ENCODE data around the gene STIM1.
"Not testable (repeated sequence)": the region's sequence is repeated elsewhere in the genome, so short reads cannot be mapped to it uniquely, and the experiment has no call there.

The STIM1 gene

DNA sequence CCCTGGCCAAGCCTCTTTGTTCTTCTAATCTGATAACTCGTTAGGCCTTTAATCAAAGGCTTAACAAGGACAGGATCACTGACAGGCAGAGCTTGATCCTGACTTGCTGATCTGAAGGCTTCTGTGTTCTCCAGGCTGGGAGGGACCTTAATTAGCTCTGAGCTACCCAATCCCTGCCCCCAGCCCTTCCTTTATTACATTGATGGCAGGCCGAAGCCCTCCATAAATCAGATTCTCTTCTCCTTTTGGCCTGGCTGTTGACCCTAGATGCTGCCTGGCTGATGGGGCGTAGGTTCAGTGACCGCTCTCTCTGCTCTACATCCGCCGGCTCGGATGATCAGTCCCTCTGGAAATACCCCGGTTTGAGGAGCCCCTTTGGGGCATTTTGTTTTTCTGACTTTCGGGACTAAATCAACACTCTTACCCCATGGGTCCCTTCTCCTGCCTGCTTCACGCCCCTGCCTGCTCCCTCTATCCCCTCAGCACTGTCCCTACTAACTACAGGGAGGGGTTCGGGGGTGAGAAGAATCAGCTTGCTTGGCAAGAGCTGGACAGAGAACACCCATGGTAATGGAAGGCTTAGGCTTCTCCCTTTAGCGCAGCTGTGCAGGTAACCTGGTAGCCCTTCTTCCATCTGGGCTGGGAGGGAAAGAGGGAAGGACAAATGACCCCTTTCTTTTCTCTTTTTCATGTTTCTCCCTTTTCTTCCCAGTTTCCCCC lies 229.1 kb downstream of the STIM1 start:
- no peak for DNase-seq

DNA sequence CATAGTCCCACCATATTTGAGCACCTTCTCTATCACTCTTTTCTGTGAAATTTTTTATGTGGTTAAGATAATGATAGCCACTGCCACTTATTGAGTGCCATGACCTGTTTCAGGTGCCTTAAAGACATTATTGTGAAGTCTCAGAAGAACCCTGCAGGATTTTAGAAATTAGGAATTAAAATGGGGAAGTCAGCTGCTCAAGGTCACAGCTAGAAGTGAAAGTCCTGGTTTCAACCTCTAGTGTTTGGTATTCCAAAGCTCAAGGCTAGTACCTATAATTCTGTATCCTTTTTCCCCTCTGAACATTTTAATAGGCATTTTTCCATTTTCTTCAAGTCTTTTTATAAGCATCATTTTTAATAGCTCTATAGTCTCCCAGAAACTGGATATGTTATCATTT lies 230.1 kb downstream of the STIM1 start:
- no peak for DNase-seq

DNA sequence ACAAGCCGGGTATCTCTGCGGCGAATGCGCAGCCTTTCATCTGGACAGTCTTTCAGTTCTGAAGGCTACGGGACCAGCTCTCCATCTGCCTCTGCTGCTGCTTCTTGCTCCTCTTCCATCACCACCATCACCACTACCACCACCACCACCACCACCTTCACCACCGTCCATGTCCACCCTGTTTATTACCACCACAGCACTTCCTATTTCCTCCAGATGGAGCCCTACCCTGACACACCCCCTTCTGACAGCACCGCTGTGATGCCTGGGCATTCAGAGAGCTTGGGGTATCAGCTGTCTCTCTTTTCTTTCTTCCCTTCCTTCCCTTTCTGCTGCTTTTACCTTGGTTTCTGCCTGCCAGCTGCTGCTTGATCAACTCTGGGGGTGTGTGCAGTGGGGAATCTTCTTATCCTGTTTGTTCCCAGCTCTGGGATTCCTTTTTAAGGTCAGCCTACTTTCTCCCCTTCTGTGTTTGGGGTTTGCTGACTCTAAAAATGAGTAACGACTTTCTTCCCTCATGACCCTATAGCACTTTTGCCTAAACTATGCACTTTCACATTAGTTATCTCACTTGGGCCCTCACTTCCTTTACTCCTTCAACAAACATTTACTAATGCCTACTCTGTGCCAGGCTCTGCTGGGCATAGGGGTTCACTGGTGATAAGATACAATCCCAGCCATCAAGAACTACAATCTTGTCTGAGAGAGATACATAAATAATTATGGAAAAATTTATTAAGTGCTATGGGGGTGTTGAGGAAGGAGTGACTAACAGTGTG lies 231.3 kb downstream of the STIM1 start:
- DNase-seq = no peak

DNA sequence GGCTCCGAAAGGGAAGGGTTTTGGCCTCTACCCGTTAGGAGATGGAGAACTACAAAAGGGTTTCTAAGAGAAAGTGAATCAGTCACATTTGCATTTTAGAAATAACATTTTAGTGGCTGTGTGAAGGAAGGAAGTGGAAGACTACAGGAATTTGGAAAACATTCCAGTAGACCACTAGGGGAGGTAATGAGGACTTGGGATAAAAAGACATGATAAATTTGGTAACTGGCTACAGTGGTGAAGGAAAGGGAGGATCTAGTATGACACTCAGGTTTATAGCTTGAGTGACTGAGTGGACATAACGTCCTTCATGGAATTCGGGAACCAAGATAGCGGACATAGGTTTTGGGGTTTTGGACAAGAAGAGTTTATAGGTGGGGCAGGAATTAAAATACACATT lies 232.1 kb downstream of the STIM1 start:
- DNase-seq = no peak

DNA sequence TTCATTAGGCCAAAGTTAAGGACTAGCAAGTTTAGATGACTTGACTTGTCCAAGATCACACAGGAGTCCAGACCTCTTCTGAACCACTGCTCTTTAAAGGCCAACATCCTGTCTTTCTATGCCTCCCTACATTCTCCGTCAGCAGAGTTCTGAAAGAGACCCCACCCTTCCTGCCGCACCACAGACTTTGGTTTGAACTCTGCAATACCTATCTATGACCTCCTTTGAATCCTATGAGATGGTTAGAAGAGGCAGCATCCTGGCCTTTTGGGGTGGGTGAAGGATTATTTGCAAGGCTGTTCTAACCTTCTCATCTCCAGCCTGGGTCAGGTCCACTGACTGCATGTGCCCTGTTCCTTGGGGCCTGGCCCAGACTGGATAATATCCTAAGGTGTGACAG lies 234.8 kb downstream of the STIM1 start:
- no peak for DNase-seq

DNA sequence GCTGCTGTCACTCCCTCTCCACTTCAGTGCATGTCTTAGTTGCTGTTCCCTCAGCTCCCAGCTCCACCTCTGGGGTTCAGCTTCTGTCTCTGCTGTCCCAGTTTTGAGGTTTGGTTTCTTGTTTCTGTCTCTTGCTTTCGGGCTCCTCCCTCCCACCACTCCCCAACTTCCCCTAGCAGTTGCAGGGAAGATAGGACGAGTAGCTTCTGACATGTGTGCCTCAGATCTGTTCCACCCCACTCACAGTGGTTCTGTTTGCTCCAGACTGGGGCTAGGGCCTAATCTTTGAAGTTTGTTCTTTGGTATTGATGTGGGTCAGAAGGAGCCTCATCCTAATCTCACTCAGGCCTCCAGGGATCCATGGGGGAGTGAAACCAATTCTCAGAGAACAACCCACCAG lies 236.6 kb downstream of the STIM1 start:
- no peak for DNase-seq

DNA sequence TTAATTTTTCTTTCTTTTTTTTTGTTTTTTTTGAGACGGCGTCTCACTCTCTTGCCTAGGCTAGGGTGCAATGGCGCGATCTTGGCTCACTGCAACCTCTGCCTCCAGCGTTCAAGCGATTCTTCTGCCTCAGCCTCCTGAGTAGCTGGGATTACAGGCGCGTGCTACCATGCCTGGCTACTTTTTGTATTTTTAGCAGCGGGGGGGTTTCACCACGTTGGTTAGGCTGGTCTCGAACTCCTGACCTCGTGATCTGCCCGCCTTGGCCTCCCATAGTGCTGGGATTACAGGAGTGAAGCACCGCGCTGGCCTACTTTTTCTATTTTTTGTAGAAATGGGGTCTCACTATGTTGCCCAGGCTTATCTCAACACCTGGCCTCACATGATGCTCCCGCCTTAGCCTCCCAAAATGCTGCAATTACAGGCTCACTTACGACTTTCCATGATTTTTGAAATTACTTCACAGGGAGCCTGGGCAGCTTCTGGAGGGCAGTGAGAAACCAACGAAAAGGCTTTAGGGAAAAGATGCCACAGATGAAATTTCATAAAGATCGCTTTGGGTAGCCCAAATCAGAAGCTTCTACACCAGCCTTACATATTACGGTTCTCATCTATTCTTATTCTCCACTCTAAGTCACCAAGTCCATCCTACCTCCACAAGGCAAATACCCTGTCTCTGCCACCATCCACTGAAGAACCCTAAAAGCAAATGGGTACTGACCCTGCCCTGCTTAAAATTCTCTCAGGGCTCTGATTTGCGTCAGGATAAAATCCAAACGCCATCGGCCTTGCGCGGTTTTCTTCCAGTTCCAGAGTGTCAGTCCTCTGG lies 238.3 kb downstream of the STIM1 start:
- DNase-seq = no peak

DNA sequence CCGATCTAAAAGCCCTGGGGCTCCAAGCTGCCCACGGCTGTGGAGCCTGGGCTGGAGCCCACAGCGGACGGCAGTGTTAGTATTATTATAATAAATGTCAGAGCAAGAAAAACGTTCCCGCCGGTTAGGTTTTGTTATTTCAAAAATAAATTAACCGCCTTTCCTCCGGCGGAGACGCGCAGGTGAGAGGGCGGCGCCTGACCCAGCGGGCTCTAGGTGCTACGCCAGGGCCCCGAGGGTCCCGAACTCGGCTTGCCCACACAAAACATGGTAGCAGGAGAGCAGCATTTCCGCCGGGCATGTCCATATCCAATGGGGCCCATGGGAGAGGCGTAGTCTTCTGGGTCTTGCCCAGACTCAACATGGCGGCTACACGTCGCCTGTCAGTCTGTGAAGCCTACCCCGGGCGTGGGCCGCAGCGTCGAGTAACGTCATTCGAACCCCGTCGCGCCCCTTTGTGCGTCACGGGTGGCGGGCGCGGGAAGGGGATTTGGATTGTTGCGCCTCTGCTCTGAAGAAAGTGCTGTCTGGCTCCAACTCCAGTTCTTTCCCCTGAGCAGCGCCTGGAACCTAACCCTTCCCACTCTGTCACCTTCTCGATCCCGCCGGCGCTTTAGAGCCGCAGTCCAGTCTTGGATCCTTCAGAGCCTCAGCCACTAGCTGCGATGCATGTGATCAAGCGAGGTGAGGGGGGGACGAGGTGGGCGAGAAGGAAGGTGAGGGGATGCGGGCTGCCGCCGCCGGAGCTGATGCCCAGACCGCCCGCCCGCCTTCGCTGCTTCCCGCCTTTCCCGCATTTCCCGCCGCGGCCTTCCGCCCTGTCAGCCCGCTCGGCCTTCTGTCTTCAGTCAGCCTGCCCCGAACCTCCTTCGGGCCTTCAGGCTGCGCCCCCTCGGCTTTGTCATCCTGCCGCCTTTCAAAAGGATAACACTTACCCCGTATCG lies 239.2 kb downstream of the STIM1 start, which contains the start of gene RRM1:
RRM1 (plus strand) TSS at position 452 of the 944 bp plus-strand sequence; CDS start at position 666, 214 bp downstream.
- DNase-seq = peak; percentile 95

DNA sequence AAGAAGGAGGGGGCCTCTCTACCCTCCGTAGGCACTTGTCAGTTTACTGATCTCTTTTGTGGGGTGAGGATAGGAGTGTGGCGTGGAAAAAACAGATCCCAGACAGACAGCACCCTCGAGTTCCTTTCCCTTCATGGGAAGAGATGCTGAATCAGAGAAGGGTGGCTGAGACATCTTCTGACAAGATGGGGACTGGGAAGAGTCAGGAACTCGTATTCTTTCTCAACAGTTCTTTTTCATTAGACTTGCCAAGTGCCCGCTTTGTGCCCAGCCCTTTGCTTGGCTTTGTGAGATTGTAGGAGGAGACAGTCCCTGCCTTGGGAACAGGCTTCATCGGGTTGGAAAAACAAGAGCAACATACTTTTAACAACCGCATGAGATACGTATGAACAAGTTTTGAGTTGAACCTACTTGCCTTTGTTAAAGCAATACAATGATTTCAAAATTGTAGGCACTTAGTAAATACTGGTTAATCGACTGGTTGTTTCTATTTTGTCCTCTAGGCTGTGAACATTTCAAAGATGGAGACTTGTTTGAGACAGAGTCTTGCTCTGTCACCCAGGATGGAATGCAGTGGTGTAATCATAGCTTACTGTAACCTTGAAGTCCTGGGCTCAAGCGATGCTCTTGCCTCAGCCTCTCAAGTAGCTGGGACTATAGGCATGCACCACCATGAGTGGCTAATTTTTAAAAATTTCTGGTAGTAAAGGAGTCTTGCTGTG lies 240.2 kb downstream of the STIM1 start:
- DNase-seq = no peak

DNA sequence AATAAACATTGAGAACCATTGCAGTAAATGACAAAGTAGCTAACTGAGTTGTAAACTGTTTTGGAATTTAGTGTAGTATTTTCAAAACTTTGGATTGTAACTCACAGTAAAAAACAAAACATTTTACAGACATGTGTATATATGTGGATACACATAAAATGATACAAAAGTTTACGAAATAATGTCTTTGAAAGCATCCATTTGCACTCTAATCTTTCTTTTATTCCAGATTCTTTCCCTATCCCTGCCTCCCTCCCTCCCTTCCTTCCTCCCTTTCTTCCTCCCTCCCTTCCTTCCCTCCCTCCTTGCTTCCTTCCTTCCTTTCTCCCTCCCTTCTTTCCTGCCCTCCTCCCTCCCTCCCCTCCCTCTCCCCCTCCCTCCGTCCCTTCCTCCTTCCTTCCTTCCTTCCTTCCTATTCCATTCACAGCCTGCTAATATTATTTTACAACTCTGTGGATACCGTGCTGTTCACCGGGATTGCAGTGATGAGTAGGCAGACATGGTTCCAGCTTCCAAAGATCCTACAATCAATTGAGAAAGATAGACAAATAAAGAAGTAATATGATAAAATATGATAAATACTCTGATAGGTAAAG lies 242.7 kb downstream of the STIM1 start:
- no peak for DNase-seq

DNA sequence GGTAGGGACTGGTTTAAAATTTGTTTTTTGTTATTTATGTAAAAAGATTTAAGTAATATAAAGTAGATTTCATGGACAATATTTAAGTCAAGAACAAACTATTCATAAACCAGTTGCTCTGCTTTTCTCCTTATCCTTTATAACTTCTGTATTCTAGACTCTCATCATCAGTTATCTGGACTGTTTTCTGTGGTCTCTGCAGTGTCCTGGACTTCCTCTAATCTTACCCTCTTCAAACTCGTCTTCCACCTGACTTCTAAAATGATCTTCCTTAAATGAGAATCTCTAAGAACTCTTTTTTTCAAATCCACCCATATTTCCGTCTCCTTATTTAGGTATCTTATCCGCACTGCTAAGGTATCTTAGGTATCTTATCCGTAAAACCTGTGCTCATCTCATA lies 247.2 kb downstream of the STIM1 start:
- DNase-seq = no peak

DNA sequence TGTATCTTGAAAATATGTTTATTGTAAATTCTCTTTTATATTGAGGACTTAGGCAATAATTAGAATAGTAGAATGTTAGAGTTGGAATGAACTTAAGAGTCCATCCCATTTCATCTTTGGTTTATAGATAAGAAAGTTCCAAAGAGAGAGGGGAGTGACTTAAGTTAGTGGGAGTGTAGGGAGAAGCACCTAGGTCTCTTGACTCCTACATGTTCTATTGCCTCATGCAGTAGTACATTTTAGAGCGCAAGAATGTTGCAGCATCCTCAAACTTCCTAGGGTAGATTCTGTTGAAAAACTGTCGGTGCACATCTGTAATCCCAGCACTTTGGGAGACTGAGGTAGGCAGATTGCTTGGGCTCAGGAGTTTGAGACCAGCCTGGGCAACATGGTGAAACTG lies 247.8 kb downstream of the STIM1 start:
- no peak for DNase-seq

DNA sequence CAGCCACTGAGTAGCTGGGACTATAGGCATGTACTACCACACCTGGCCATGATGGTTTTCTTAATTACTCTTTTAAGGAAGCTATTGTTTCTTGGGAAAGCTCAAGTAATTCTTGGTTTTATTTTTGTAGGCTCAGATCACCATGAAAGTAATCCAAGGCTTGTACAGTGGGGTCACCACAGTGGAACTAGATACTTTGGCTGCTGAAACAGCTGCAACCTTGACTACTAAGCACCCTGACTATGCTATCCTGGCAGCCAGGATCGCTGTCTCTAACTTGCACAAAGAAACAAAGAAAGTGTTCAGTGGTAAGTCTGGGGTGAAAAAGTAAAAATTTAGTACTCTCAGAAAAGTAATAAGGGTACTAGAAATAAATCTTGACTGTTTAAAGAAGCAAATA lies 250.5 kb downstream of the STIM1 start:
- DNase-seq = no peak

DNA sequence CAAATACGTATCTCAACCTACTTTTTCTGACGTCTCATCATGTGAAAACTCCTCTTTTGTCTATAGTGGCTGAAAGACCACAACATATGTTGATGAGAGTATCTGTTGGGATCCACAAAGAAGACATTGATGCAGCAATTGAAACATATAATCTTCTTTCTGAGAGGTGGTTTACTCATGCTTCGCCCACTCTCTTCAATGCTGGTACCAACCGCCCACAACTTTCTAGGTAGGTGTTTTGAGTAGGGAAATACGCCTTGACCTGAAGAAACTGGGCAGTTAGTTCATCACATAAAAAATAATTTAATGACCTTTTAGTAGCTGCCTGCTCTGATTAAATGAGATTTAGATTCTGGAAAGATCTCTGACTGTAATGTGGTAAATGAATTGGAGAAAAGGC lies 256.4 kb downstream of the STIM1 start:
- DNase-seq = no peak

DNA sequence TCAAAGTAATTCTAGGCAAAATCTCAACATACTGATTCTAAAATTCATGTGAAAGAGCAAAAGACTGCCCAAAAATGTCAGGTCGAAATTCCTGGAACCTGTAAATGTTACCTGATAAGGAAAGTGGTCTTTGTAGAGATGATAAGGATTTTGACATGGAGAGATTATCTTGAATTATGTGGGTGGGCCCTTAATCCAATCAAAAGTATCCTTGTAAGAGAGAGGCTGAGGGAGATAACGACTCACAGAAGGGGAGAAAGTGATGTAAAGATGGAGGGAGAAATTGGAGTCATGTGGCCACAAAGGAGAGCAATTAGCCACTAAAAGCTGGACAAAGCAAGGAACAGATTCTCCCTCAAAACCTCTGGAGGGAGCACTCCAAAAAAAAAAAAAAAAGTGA lies 259.7 kb downstream of the STIM1 start:
- no peak for DNase-seq

DNA sequence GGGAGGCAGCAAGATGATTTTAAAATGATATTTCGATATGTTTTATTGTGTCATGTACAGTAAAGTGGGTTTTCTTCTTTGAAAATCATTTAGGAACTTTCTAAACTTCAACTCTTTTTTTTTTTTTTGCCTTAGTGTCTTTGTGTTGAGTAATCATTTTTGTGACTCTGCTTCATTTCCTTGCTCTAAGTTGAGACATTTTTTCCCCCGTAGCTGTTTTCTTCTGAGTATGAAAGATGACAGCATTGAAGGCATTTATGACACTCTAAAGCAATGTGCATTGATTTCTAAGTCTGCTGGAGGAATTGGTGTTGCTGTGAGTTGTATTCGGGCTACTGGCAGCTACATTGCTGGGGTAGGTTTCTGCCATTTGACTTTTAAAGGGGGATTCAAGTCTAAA lies 262.6 kb downstream of the STIM1 start:
- DNase-seq = no peak

DNA sequence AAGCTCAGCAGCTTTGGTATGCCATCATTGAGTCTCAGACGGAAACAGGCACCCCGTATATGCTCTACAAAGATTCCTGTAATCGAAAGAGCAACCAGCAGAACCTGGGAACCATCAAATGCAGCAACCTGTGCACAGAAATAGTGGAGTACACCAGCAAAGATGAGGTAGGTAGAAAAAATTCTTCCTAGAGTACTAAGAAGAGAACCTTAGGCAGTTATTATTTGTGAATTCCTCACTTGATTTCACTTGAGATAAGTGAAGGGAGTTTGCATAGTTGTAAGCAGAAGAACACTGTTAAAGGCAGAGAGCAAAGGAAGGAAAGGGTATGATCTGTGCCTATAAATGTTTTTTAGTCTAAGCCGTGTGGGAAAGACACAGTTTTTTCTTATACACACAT lies 267.8 kb downstream of the STIM1 start:
- no peak for DNase-seq

DNA sequence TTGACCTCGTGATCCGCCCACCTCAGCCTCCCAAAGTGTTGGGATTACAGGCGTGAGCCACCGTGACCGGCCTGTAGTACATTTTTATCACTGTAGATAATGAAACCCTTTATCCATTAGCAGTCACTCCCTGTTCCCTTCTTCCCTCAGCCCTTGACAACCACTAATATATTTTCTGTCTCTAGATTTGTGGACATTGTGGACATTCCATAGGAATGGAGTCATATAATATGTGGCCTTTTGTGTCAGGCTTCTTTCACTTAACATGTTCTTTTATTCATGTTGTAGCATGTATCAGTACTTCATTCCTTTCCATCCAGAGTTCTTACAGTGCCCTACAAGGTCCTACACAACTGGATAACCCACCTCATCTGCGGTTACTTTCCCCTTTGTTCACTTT lies 269.7 kb downstream of the STIM1 start:
- DNase-seq = no peak

DNA sequence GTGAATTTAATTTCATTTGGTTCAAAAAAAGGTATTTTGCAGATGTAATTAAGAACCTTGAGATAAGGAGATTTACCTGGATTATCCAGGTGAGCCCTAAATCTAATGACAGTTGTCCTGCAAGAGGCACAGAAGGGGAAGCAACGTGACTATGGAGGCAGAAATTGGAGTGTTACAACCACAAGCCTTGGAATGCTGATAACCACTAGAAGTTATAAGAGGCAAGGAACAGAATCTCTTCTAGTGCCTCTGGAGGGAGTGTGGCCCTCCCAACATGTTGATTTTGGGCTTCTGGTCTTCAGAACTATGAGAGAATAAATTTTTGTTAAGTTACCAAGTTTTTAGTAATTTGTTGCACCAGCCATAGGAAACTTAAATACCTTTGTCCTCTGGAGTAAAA lies 271.9 kb downstream of the STIM1 start:
- no peak for DNase-seq

DNA sequence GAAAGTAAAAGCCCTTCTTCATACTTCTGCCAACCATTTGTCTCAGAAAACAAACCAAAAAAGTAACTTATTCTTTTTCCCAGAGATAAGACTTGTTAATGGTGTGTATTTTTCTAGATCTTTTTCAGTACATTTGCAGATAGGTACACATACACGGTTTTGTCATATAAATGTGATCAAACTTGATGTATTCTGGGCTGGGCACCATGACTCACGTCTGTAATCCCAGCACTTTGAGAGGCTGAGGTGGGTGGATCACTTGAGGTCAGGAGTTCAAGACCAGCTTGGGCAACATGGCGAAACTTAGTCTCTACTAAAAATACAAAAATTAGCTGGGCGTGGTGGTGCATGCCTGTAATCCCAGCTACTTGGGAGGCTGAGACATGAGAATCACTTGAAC lies 274.8 kb downstream of the STIM1 start:
- not testable (repeated sequence) for DNase-seq

DNA sequence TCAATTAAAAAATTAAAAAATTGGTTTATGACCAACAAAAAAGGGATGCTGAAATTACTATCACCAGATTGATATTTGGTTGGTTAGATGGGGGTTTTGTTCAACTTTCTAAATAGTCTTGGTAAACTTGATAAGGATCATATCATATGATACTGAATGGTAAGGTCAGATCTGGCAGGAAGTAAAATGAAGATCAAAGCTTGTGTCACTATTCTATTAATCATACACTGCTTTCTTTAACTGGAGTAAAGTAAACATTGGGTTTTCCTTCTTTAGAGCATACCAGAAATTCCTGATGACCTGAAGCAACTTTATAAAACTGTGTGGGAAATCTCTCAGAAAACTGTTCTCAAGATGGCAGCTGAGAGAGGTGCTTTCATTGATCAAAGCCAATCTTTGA lies 279.3 kb downstream of the STIM1 start:
- DNase-seq = no peak
